GM21529 (cell line): ENCODE results near the gene HDAC7.

Source experiments
- ATAC-seq: cut with Tn5 transposase; IDR thresholded peaks from one replicate; pipeline ENCODE4 v1.9.1; 2021; ENCODE audit not compliant: unreplicated experiment

HDAC7 gene

GRCh38 chr12:47767216-47767724 lies 52.4 kb downstream of the HDAC7 start:
- ATAC-seq = peak; percentile 52

- ATAC-seq = no peak
Observed at GRCh38 chr12:47766502-47767215, 53.0 kb downstream of the HDAC7 start.

- ATAC-seq = no peak
Observed at GRCh38 chr12:47763481-47764346, 56.0 kb downstream of the HDAC7 start.

GRCh38 chr12:47762850-47763465 lies 56.7 kb downstream of the HDAC7 start:
- ATAC-seq = no peak

- ATAC-seq = peak; percentile 60
Observed at GRCh38 chr12:47758834-47759690, 60.6 kb downstream of the HDAC7 start, which contains the start of gene RAPGEF3. Gene RAPGEF3 (minus strand): TSS chr12:47758880. CDS start chr12:47758556, 324 bp downstream.

- ATAC-seq = no peak
Observed at GRCh38 chr12:47758584-47758833, 61.2 kb downstream of the HDAC7 start.

- no peak for ATAC-seq
Observed at GRCh38 chr12:47757840-47758583, 61.7 kb downstream of the HDAC7 start.

- no peak for ATAC-seq
Observed at GRCh38 chr12:47757364-47757839, 62.3 kb downstream of the HDAC7 start.

GRCh38 chr12:47755655-47756562 lies 63.8 kb downstream of the HDAC7 start:
- ATAC-seq = peak; percentile 74

- ATAC-seq = no peak
Observed at GRCh38 chr12:47754881-47755280, 64.8 kb downstream of the HDAC7 start.

GRCh38 chr12:47754126-47754525 lies 65.6 kb downstream of the HDAC7 start:
- no peak for ATAC-seq

GRCh38 chr12:47753021-47754001 lies 66.4 kb downstream of the HDAC7 start:
- no peak for ATAC-seq

- ATAC-seq = no peak
Observed at GRCh38 chr12:47752552-47752951, 67.2 kb downstream of the HDAC7 start.

- no peak for ATAC-seq
Observed at GRCh38 chr12:47752121-47752520, 67.6 kb downstream of the HDAC7 start.

- ATAC-seq = no peak
Observed at GRCh38 chr12:47751561-47751960, 68.1 kb downstream of the HDAC7 start.

GRCh38 chr12:47750916-47751470 lies 68.7 kb downstream of the HDAC7 start:
- ATAC-seq = no peak

- no peak for ATAC-seq
Observed at GRCh38 chr12:47750229-47750798, 69.4 kb downstream of the HDAC7 start.
